PC-9 (cell line): ENCODE data around the gene NID2. TPM values are rescaled to one million over a fixed set of nuclear protein-coding genes. Genes with fewer than 3 reads are reported as not detected.

Source experiments
- BruUV-seq: library from RNA; stranded (reverse); fragments of 400-500 nt; replicated peaks from 2 replicates; lab custom pipeline; 2021; lab: Mats Ljungman, UMichigan
- CTCF ChIA-PET: fragments of 300-600 bp; sonication (Branson Sonifier 250); formaldehyde crosslinking; loops from one replicate; lab custom pipeline; 2022; ENCODE audit warnings: antibody characterized with exemption; lab: Charles Lee
- POLR2A ChIA-PET: fragments of 300-600 bp; sonication (Branson Sonifier 250); formaldehyde crosslinking; loops from one replicate; lab custom pipeline; 2022; ENCODE audit warnings: antibody characterized with exemption; ENCODE audit not compliant: unreplicated experiment; lab: Charles Lee
- DNase-seq, 2 experiments: peaks; one replicate each; pipeline versions ENCODE4 v3.0.0 to v3.0.0-alpha.2; 2015 to 2022; ENCODE audit warnings: mixed read lengths in 1 of 2
- H2AFZ ChIP-seq: fragments of 200-600 bp; sonication (generic); 2 replicates; pipeline ENCODE4 v1.8.1; 2017; ENCODE audit warnings: antibody characterized with exemption
- H3F3A ChIP-seq: fragments of 200-600 bp; sonication (generic); 2 replicates; pipeline ENCODE4 v1.8.1; 2017; ENCODE audit warnings: antibody characterized with exemption, mild to moderate bottlenecking, low read depth; ENCODE audit not compliant: insufficient read depth
- H3K27ac ChIP-seq: fragments of 200-600 bp; sonication (generic); 2 replicates; pipeline ENCODE4 v1.6.1; 2016; ENCODE audit warnings: mixed run types
- H3K27me3 ChIP-seq: fragments of 200-600 bp; sonication (generic); 2 replicates; pipeline ENCODE4 v1.6.1; 2016; ENCODE audit warnings: low read depth, mixed run types; ENCODE audit not compliant: insufficient read depth
- H3K36me3 ChIP-seq: fragments of 200-600 bp; sonication (generic); 2 replicates; pipeline ENCODE4 v1.6.1; 2016; ENCODE audit warnings: low read depth, mixed run types
- H3K4me1 ChIP-seq: fragments of 200-600 bp; sonication (generic); replicated peaks from 2 replicates; pipeline ENCODE4 v1.6.1; 2016; ENCODE audit warnings: mixed run types; ENCODE audit not compliant: insufficient read depth
- H3K4me2 ChIP-seq: fragments of 200-600 bp; sonication (generic); 2 replicates; pipeline ENCODE4 v1.6.1; 2017; ENCODE audit warnings: mixed run types
- H3K4me3 ChIP-seq: fragments of 200-600 bp; sonication (generic); 2 replicates; pipeline ENCODE4 v1.6.1; 2016; ENCODE audit warnings: mixed run types
- H3K79me2 ChIP-seq: fragments of 200-600 bp; sonication (generic); 2 replicates; pipeline ENCODE4 v1.6.1; 2017; ENCODE audit warnings: low read depth, mixed run types
- H3K9me2 ChIP-seq: fragments of 200-600 bp; sonication (generic); 2 replicates; pipeline ENCODE4 v1.8.1; 2017; ENCODE audit warnings: mild to moderate bottlenecking; ENCODE audit not compliant: insufficient read depth
- H3K9me3 ChIP-seq: fragments of 200-600 bp; sonication (generic); 2 replicates; pipeline ENCODE4 v1.8.1; 2016; ENCODE audit warnings: low read depth; ENCODE audit not compliant: insufficient read depth
- H4K20me1 ChIP-seq: fragments of 200-600 bp; sonication (generic); 2 replicates; pipeline ENCODE4 v1.8.1; 2017; ENCODE audit not compliant: insufficient read depth
- EZH2 ChIP-seq: fragments of 200-600 bp; sonication (generic); IDR thresholded peaks from 2 replicates; pipeline ENCODE4 v1.8.0; 2017; ENCODE audit warnings: antibody characterized with exemption, low read depth
- intact Hi-C: fragments of 100-400 bp; cut with micrococcal nuclease; formaldehyde crosslinking; loops from one replicate; pipeline ENCODE4 v1.10.0; 2022; ENCODE audit not compliant: unreplicated experiment
- total RNA-seq: library from RNA; stranded (reverse); gene quantifications from 2 replicates; pipeline ENCODE4 v1.2.3, GENCODE V29; 2021
- TF ChIP-seq, protein P1 (sequence below): fragments of 200-600 bp; sonication (generic); conservative IDR thresholded peaks from 2 replicates; pipeline ENCODE4 v1.6.1; 2017; ENCODE audit warnings: mixed run types, antibody characterized with exemption, mild to moderate bottlenecking, moderate library complexity

Gene NID2
- total RNA-seq, 1 experiment from 2014 or later: 0.11 TPM

DNA sequence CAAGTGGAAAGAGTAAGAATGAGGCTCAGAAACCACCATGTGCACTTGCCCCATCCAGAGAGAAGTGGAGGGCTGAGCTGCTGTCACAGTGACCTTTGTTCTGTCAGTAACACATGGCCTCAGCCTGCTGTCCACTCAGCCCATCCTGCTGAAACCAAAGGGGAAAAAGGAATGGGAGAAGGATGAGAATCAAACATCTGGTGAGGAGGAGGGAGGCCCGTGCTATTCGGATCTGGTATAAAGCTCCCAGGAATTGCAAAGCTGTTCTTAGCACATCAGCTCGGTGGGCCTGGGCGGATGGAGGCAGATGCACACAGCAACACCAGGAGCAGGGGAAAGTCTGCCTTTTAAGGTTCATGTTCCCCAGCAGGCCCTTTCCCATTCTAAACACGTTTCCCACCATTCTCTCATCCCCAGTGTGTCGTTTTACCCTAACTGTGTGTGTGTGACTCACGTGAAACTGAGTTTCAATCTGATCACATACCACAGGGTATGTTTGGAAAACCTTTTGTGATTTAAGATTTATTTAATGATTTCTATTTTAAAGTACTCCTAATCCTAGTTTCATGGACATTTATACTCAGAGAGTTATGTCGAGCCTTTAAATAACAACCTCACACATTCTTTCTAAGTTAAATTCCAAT, 42.7 kb downstream of the NID2 start:
- H3K4me3 ChIP-seq: no peak overlapping the region
- H3K9me3 ChIP-seq: no peaks in the 10 kb centered on the region; the same call in 1 of the 2 replicates
- H3K27ac ChIP-seq: no peak overlapping the region
- ChIA-PET POLR2A (no interaction called here), CTCF (no interaction called here)
- intact Hi-C loops: no loop called here
- H3K4me2 ChIP-seq: no peak overlapping the region
- no peaks in the 10 kb centered on the region for H3K27me3 ChIP-seq
- no peak for TF ChIP-seq EZH2
- TF ChIP-seq, protein P1, sequence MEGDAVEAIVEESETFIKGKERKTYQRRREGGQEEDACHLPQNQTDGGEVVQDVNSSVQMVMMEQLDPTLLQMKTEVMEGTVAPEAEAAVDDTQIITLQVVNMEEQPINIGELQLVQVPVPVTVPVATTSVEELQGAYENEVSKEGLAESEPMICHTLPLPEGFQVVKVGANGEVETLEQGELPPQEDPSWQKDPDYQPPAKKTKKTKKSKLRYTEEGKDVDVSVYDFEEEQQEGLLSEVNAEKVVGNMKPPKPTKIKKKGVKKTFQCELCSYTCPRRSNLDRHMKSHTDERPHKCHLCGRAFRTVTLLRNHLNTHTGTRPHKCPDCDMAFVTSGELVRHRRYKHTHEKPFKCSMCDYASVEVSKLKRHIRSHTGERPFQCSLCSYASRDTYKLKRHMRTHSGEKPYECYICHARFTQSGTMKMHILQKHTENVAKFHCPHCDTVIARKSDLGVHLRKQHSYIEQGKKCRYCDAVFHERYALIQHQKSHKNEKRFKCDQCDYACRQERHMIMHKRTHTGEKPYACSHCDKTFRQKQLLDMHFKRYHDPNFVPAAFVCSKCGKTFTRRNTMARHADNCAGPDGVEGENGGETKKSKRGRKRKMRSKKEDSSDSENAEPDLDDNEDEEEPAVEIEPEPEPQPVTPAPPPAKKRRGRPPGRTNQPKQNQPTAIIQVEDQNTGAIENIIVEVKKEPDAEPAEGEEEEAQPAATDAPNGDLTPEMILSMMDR: no peak
- no TSS peak for BruUV-seq
- no peaks in the 10 kb centered on the region for H3K36me3 ChIP-seq
- no peak overlapping the region for H2AFZ ChIP-seq
- no peaks in the 10 kb centered on the region for H4K20me1 ChIP-seq
- no peaks in the 10 kb centered on the region for H3K79me2 ChIP-seq
- no peaks in the 10 kb centered on the region for H3K4me1 ChIP-seq
- no peaks in the 10 kb centered on the region; the same call in 1 of the 2 replicates for H3F3A ChIP-seq
- DNase-seq: no peak
- no peaks in the 10 kb centered on the region for H3K9me2 ChIP-seq

DNA sequence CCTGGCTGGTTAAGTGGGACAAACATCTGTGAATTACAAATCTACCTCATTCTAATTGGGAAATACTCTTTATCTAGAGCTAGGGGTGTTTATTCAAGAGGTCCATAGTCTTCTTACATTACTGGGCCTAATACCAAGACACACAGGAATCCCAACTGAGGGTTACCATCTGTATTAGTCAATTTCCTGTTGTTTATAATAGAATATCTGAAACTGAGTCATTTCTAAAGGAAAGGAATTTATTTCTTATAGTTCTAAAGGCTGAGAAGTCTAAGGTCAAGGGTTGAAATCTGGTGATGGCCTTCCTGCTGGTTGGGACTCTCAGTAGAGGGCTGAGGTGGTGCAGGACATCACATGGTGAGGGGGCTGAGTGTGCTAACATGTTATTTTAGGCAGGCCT, 43.5 kb downstream of the NID2 start:
- Histone ChIP-seq H4K20me1 (no peaks in the 10 kb centered on the region), H3K79me2 (no peaks in the 10 kb centered on the region), H3K27ac (no peak overlapping the region), H3K36me3 (no peaks in the 10 kb centered on the region), H3K27me3 (no peaks in the 10 kb centered on the region), H3K4me3 (no peak overlapping the region), H3K4me2 (no peak overlapping the region), H3K9me3 (no peaks in the 10 kb centered on the region; the same call in 1 of the 2 replicates), H3K9me2 (no peaks in the 10 kb centered on the region), H3F3A (no peaks in the 10 kb centered on the region; the same call in 1 of the 2 replicates), H3K4me1 (no peaks in the 10 kb centered on the region), H2AFZ (no peak overlapping the region)
- ChIA-PET POLR2A (no interaction called here), CTCF (no interaction called here)
- BruUV-seq: no TSS peak
- TF ChIP-seq, protein P1: no peak
- TF ChIP-seq EZH2: no peak
- DNase-seq: no peak
- intact Hi-C loops: no loop called here

DNA sequence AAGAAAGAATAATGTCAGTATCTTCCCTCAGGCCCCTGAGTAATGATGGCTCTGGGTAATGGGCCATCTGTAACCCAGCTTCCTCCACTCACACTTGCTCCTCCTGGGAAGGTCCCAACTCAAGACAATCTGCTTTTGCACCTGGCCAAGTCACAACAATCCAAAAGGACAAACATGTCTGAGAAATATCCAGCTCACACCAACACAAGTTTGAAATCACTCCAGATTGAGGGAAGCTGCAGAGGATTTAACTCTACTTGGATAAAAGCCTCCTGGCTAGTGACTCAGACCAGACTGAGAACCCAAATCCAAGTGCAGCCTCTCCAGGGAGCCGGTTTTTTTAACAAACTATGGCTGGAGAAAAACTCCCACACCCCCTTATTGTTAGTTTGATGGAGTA, 45.3 kb downstream of the NID2 start:
- Histone ChIP-seq H3K27me3 (no peaks in the 10 kb centered on the region), H3K9me3 (no peaks in the 10 kb centered on the region; the same call in 1 of the 2 replicates), H3K4me1 (no peaks in the 10 kb centered on the region), H2AFZ (no peak overlapping the region), H3K36me3 (no peaks in the 10 kb centered on the region), H3K27ac (no peak overlapping the region), H3K4me3 (no peak overlapping the region), H3K79me2 (no peaks in the 10 kb centered on the region), H3K4me2 (no peak overlapping the region), H3K9me2 (no peaks in the 10 kb centered on the region), H4K20me1 (no peaks in the 10 kb centered on the region), H3F3A (no peaks in the 10 kb centered on the region; the same call in 1 of the 2 replicates)
- intact Hi-C loops: no loop called here
- ChIA-PET POLR2A (no interaction called here), CTCF (no interaction called here)
- no TSS peak for BruUV-seq
- no peak for DNase-seq
- TF ChIP-seq, protein P1: no peak
- TF ChIP-seq EZH2: no peak
